Sigmoid colon (tissue), 4 donors: ENCODE measurements around the gene LRRC74B.

ENCODE experiments used
- POLR2A ChIP-seq, 2 donors: fragments of 450-650 bp; IDR thresholded peaks; one replicate each; pipeline ENCODE4 v1.6.1; 2016; ENCODE audit warnings: antibody characterized with exemption in 2 of 2, mild to moderate bottlenecking in 2 of 2, moderate library complexity in 2 of 2
- POLR2AphosphoS5 ChIP-seq, 4 donors: sonication (generic); formaldehyde crosslinking; IDR thresholded peaks; one replicate each; pipeline ENCODE4 v1.6.1; 2017; ENCODE audit warnings: antibody characterized with exemption in 4 of 4
- TF ChIP-seq, protein P1 (sequence below), 4 experiments: fragments of 450-650 bp in 3 of 4; fragments of 200-600 bp in 1 of 4; IDR thresholded peaks; one replicate each; pipeline ENCODE4 v1.5.1; 2016 to 2019; ENCODE audit warnings: antibody characterized with exemption in 4 of 4, mild to moderate bottlenecking in 3 of 4, moderate library complexity in 2 of 4

GRCh38 chr22:21014726-21015465 is 30.9 kb upstream of the LRRC74B start, which contains the start of gene P2RX6:
- no peak for TF ChIP-seq POLR2A (IDR thresholded peaks at IDR 0.05)
- TF ChIP-seq, protein P1, sequence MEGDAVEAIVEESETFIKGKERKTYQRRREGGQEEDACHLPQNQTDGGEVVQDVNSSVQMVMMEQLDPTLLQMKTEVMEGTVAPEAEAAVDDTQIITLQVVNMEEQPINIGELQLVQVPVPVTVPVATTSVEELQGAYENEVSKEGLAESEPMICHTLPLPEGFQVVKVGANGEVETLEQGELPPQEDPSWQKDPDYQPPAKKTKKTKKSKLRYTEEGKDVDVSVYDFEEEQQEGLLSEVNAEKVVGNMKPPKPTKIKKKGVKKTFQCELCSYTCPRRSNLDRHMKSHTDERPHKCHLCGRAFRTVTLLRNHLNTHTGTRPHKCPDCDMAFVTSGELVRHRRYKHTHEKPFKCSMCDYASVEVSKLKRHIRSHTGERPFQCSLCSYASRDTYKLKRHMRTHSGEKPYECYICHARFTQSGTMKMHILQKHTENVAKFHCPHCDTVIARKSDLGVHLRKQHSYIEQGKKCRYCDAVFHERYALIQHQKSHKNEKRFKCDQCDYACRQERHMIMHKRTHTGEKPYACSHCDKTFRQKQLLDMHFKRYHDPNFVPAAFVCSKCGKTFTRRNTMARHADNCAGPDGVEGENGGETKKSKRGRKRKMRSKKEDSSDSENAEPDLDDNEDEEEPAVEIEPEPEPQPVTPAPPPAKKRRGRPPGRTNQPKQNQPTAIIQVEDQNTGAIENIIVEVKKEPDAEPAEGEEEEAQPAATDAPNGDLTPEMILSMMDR (IDR thresholded peaks at IDR 0.05), result no peak
- TF ChIP-seq POLR2AphosphoS5 (IDR thresholded peaks at IDR 0.05), result no peak
